GM23248 (cell line): Measurements from ENCODE around the gene PCCB.

Experiments used
- EZH2 ChIP-seq: fragments of 200-600 bp; sonication (generic); IDR thresholded peaks from 2 replicates; pipeline ENCODE4 v1.6.1; 2018; ENCODE audit warnings: antibody characterized with exemption, mild to moderate bottlenecking; ENCODE audit not compliant: insufficient read depth, poor library complexity, severe bottlenecking
- EZH2phosphoT487 ChIP-seq: fragments of 200-600 bp; sonication (generic); IDR thresholded peaks from 2 replicates; pipeline ENCODE4 v1.6.1; 2018; ENCODE audit warnings: antibody characterized with exemption, moderate library complexity, mild to moderate bottlenecking, low read depth; ENCODE audit not compliant: insufficient read depth

- TF ChIP-seq EZH2phosphoT487 (no peak), EZH2 (no peak)
Observed at GRCh38 chr3:136281966-136282520, 31.9 kb downstream of the PCCB start.
